Forelimb muscle (tissue), 1 donor: ENCODE measurements around the gene SIAH2. TPM values are rescaled to one million over a fixed set of nuclear protein-coding genes. Genes with fewer than 3 reads are reported as not detected.
A peak's percentile ranks its signal among the peaks of the same experiment; 100 is the strongest.

ENCODE experiments used
- DNase-seq: peaks from one replicate; pipeline ENCODE4 v3.0.0-alpha.2; 2013; ENCODE audit warnings: low read depth
- polyA plus RNA-seq: library from polyadenylated mRNA; unstranded; fragments of 120-200 nt; gene quantifications from one replicate; pipeline ENCODE4 v1.2.1, GENCODE V29; 2013; ENCODE audit not compliant: insufficient read length

SIAH2 gene
- polyA plus RNA-seq, 1 donor = 20.4 TPM

DNA sequence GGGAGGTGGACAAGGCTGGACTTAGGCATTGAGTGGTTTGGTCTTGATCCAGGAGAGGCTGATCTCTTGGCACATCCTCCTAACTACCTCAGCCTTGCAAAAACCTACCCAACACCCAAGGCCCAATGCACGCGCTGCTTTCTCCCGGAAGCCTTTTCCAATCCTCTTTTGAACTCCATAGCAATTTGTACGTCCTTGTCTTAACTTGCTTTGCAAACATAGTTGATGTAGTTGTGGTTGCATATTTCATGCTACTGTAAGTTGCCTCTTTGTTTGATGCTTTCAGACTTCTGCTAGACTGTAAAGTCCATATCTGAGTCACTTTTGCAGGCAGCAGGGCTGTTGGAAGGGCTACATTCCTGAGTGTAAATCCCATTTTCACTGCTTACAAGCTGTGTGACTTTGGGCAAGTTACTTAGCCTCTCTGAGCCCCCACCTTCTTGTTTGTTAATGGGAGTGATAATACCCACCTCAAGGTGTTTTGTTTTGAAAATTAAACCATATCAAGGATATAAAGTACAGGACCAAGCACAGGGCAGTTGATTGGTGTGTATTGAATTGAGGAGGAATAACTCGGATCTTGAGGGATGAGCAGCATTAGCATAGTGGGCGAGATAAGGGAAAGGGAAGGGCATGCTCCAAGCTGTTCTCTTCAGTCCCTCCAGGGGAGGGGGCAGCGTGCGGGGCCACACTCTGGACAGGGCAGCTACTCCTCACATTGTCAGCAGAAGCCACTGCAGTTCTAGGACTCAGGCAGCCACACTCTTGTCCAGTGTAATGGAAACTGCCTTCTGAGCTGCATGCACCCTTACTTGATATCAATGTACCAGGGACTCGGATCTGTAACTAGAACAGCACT lies 28.8 kb downstream of the SIAH2 start:
- no peak for DNase-seq

DNA sequence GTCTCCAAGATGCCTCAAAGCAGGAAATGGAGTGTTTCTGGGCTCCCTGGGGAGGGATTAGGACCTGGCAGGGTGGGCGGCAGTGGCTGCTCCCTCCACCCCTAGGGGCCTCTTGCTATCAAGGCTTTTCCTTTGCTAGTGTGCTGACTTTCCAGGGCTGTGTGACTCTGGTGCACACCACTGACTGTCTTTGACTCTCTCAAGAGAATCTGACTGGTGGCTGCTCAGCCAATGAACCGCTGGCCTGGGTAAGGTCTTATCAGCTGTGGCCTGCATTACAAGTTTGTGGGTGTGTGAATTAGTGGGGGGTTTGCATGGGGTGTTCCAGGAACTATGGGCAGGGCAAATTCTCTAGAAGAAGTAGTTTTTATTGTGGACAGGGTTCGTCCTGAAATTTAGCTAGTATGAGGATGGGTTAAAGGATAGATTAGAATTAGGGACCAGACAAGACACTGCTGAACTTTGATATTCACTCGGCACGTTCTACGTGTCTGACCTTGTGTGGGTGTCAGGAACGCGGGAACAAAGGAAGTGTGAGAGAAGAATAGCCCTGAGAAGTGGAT lies 29.5 kb downstream of the SIAH2 start:
- DNase-seq = no peak

DNA sequence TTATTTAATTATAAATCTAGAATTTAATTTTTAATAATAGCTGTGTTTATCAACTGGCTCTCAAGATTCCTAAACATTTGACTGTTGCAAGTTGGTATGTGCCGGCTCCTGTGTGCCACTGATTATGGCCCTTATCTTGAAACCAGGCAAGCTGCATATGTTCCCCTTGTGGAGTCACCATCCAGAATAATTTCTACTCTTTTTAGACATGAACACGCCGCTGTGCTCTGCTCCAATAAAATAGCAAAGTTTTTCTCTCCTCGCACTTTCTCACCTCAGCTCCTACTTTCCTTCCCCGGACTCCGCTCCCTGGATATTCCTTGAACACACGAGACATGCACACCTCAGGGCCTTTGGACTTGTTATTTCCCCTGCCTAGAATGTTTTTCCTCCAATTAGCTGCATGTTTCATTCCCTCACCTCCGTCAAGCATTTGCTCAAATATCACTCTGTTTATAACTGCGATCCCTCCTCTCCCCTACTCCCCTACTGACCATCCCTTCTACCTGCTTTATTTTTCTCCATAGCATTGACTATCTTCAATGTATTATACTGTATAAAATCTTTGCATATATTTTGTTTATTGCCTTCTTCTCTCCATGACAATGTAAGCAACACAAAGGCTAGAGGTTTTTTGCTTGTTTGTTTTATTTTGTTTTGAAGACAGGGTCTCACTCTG lies 33.1 kb downstream of the SIAH2 start:
- DNase-seq = no peak

DNA sequence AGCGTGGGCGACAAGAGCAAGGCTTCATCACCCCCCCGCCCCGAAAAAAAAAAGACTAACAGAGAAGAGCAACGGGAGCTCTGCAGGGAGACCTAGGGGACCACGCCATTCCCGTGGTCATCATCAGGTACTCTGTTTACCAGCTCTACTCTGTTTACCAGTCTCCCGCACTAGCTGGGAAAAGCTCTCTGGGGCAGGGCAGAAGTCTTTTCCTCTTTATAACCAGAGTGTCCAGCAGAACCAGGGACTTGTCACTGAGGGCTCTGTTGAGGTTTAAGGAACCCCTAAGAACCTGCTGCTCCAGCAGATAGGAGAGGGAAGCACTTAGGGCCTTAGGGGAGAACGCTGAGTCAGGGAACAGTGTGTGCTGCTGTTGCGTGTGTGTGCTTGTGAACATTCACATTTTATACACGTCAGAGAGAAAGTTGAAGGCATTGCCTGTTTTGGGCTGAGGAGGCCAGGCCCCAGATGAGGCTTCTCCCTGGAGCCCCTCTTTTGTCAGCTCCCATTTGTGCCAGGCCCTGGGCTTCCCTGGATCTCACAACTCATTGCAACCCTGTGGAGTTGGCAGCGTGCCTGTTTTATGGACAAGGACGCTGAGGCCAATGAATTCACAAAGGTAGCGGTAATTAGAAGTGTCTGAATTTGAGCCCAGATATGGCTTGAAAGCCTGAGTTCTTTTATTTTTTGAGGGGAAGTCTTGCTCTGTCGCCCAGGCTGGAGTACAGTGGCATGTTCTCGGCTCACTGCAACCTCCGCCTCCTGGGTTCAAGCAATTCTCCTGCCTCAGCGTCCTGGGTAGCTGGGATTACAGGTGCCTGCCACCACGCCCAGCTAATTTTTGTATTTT lies 35.1 kb downstream of the SIAH2 start:
- DNase-seq = no peak

DNA sequence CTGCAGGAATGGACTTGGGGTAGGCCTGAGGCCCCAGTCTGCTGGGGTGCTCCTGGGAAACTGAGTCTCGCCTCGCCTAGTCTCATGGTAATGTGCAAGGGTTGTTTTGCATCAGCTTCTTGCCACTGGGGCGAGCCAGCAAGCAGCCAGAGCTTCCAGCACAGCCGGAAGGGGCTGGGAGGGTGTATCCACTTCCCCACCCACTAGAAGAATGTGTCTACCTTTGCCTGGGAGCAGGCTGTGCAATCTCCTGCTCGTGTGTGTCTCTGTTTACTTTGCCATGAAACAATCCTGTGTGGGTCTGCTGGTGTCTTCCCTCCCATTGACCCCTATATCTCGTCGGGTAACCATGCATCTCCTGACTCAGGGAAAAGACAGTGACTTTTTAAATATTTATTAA lies 37.4 kb downstream of the SIAH2 start:
- DNase-seq = no peak

DNA sequence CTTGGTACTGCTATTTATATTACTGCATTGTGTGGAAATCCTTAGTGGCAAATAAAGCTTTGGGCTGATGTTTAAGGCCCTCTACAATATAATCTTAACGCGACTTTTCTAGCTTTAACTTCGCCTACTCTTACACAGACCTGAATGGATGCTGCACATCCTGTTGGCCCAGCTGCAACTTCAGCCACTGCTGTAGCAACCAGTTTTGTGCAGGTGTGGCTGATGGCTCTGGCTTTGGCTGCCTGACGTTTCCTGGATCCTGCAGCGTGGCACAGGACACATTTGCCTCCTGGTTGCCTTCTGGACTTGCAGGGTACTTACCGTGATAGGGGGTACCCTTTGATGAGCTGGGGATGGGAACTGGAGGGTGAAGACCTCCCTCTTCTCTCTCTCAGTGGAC lies 39.0 kb downstream of the SIAH2 start:
- DNase-seq = no peak

DNA sequence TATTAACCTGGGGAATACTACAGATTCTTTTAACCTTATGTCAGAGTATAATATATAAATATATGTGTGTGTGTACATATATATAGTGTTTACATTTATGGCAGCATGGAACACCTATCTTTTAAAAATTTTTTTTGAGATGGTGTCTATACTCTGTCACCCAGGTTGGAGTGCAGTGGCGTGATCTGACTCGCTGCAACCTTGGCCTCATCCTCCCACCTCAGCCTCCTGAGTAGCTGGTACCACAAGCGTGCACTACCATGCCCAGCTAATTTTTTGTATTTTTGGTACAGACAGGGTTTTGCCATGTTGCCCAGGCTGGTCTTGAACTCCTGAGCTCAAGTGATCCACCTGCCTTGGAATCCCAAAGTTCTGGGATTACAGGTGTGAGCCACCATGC lies 40.7 kb downstream of the SIAH2 start:
- DNase-seq = no peak

DNA sequence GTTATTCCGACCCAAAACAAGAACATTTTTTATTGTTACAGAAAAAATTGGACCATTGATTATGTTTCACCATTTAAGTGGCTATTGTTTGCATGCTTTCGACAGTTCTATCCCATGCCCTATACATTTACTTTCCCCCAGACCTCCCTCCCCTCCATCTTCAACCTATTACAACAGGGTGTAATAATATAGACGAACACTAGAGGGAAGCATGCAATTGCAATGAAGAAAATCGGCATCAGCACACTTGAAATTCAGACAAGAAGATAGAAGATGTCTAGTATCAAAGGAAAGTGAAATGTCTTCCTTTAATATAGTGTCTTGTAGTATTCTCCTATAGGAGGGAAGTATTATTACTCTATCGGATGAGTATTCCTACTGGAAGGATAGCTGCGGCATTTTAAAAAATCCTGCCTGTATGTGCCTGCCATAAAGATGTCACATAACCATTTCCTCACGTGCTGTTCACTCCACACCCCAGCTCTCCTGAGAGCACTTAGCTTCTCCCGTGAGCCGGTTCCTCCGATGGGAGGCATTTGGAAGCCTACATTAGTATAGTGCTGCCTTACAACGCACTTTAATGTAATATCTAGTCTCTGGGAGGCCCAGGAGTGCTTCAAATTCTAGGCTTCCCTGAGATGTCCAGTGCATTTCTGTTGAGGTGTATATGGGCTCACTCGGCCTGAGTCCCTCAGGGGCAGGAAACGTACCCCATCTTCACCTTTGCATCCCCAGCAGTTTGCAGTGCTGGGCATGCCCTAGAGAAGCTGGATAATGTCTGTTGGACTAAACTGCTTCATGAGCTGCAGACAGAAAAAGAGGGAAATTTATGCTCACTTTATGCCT lies 41.5 kb downstream of the SIAH2 start:
- DNase-seq = peak; percentile 54

DNA sequence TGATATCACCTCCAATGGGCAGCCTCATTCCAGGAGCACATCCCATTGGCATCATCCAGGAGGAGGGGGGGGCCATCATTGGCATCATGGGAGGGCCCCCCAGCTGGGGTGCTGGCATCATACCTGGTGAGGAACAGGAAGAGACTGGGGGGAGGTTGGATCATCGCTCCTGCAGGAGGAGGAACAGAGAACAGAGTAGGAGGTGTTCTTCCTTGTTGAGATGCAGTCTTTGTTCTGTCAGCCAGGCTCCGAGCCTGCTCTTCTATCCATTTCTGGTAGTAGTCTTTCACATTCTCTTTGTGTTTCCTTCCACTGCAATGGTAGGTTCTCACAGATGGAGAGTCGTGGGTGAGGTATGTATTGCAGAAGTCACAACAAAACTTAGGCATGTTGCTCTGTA lies 42.5 kb downstream of the SIAH2 start:
- DNase-seq = no peak

DNA sequence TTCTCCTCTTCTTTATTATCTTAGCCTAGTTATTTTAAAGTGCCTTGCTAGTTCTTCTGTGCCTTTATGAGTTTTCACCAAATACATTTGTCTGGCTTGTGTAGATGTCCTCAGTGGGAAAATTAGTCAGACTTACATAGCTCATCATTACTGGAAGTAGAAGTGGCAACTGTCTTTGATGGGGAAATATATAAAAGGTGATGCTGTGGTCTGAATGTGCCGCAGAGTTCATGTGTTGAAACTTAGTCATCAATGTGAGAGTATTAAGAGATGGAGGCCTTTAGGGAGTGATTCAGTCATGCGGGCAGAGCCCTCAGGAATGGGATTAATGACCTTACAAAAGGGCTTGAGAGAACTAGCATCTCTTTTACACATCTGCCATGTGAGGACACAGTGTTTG lies 52.9 kb downstream of the SIAH2 start:
- DNase-seq = no peak

DNA sequence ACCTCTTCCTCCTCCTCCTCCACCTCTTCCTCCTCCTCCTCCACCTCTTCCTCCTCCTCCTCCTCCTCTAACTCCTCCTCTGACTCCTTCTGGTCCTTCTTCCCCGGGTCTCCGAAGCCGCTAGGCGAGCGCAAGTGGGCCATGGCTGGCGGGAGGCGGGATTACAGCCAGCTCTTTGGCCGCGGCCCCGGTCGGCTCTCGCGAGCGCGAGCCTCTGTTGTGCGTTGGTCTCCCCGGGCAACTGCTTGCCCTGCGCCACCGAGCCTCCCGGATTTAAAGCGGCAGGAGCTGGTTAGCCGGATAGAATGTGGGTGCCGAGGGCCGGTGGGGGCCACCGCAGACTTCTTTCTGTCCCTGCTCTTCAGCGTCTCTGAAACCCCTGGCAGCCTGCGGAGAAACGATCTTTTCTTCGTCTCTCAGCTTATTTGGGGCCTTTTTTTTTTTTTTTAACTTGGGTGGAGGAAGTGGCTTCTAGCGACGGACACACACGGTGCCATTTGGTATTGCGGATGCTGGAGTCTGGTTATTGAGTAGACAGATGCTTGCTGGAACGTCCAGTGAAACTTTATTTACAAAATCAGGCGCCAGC lies 59.1 kb downstream of the SIAH2 start, which contains the start of gene ERICH6:
Gene ERICH6 (minus strand): TSS at position 165 of the 589 bp plus-strand sequence. CDS start 22 bp downstream, at position 143.
- peak; percentile 62 for DNase-seq

DNA sequence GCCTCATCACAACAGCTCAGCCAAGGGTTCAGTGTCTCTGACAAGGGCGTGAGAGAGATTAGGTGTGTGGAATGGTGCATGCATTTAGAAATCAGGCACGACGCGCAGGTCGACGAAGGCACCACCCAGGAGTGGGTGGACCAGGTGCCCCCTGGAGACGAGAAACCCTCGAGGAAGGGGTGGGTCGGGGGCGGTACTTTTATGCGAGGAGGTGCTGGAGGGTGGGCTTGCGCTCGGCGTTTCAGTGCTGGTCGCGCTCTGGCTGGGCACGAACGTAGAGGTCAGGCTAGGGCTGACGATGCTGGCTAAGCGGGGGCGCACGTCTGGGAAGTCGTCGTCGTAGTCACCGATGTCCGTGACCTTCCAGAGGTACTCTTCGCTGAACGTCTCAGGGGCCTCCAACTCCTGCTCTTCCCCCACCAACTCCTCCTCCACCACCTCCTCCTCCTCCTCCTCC lies 59.6 kb downstream of the SIAH2 start:
- peak; percentile 19 for DNase-seq

DNA sequence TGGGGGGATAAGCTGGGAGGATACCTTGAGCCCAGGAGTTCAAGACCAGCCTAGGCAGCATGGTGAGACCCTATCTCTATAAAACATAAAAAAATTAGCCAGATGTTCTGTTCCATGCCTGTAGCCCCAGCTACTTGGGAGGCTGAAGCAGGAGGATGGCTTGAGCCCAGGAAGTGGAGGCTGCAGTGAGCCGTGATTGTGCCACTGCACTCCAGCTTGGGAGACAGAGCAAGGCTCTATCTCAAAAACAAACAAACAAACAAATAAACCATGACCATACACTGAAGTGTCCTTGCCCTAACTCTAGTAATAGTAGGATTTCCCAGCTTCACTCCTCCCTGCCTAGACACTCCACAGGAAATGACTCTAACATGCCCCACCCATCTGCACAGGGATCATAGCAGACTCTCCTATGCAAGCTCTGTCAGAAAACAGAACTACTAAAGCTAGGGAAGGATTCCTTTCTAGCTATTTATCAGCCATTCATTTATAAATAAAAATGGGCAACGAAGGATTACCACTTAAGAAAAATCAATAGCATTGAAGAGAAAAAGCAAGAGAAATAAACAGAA lies 63.8 kb downstream of the SIAH2 start:
- DNase-seq = no peak

DNA sequence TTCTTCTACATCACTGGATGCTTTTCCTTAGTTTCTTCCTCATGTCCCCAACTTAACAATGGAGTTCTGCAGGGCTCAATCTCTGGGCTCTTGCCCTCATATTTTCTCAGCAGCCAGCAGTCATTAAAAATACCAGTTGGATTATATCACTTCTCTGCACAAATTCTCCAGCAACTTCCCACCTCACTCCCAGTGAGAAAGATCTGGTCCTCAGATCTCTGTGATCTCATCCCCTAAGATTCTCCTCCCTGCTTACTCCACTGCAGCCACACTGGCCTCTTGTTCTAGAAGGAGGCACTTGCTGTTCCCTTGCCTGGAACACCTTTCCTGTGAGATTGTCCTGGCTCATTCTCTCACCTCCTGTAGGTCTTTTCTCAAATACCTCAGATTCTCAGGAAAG lies 65.3 kb downstream of the SIAH2 start:
- no peak for DNase-seq

DNA sequence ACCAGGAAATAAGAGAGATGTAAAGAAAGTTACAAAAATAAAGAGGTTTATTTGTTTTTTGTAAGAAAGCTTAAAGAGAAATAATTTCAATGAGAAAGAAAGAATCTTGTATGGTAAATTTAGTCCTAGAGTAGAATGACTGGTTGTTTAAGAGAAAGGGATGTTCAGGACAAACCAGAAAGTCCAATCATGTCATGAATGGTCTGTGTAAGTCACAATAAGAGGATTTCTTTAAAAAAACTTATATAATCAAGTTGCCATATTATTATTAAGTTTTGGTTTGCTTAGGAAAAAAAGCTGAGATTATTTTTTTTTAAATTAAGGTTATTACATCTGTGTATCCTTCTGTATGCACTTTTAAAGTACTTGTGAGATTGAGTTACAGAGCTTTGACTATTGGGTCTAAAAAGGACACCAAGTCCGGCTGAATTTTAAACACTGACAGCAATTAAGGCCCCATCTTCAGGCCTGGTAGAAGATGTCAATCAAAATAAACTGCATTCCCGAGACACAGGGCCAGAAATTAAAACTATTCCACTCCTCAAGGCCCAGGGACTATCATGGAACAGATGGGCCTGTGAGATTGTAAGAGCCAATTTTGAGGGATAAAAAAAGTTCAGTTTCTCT lies 71.4 kb downstream of the SIAH2 start:
- DNase-seq = no peak
